Endothelial cell (in vitro differentiated cells): Measurements from ENCODE around the gene PRAC1. TPM values are rescaled to one million over a fixed set of nuclear protein-coding genes. Genes with fewer than 3 reads are reported as not detected.

ENCODE experiments used
- DNase-seq: peaks from one replicate; pipeline ENCODE4 v3.0.0; 2021; ENCODE audit warnings: low spot score
- H3K27ac Mint-ChIP-seq: one replicate; pipeline ENCODE4 v1.8.0; 2021; ENCODE audit warnings: mixed read lengths, inconsistent platforms; ENCODE audit not compliant: unreplicated experiment
- H3K27me3 Mint-ChIP-seq: one replicate; pipeline ENCODE4 v1.8.0; 2021; ENCODE audit warnings: mild to moderate bottlenecking, moderate library complexity, mixed read lengths, inconsistent platforms; ENCODE audit not compliant: unreplicated experiment
- H3K36me3 Mint-ChIP-seq: one replicate; pipeline ENCODE4 v1.8.0; 2021; ENCODE audit warnings: mild to moderate bottlenecking, low read depth, mixed read lengths, inconsistent platforms; ENCODE audit not compliant: unreplicated experiment
- H3K4me1 Mint-ChIP-seq: one replicate; pipeline ENCODE4 v1.8.0; 2021; ENCODE audit warnings: mild to moderate bottlenecking, mixed read lengths, inconsistent platforms; ENCODE audit not compliant: unreplicated experiment
- H3K4me3 Mint-ChIP-seq: one replicate; pipeline ENCODE4 v1.8.0; 2021; ENCODE audit warnings: mild to moderate bottlenecking, mixed read lengths, inconsistent platforms; ENCODE audit not compliant: unreplicated experiment
- H3K9me3 Mint-ChIP-seq: one replicate; pipeline ENCODE4 v1.8.0; 2021; ENCODE audit warnings: mixed read lengths, inconsistent platforms; ENCODE audit not compliant: unreplicated experiment
- total RNA-seq: library from RNA; stranded (reverse); fragmentation: NEBNext Ultra II Directional; extraction: Animal tissue kit (Norgen Biotek cat#: 25700); gene quantifications from one replicate; pipeline ENCODE4 v1.2.1, GENCODE V29; 2021; ENCODE audit not compliant: unreplicated experiment
- TF ChIP-seq, protein P1 (sequence below): fragments of 200-600 bp; sonication (generic); IDR thresholded peaks from one replicate; pipeline ENCODE4 v1.5.0; 2021; ENCODE audit warnings: antibody characterized with exemption; ENCODE audit not compliant: unreplicated experiment

PRAC1 gene
- total RNA-seq, 1 donor from 2014 or later, result not detected

DNA sequence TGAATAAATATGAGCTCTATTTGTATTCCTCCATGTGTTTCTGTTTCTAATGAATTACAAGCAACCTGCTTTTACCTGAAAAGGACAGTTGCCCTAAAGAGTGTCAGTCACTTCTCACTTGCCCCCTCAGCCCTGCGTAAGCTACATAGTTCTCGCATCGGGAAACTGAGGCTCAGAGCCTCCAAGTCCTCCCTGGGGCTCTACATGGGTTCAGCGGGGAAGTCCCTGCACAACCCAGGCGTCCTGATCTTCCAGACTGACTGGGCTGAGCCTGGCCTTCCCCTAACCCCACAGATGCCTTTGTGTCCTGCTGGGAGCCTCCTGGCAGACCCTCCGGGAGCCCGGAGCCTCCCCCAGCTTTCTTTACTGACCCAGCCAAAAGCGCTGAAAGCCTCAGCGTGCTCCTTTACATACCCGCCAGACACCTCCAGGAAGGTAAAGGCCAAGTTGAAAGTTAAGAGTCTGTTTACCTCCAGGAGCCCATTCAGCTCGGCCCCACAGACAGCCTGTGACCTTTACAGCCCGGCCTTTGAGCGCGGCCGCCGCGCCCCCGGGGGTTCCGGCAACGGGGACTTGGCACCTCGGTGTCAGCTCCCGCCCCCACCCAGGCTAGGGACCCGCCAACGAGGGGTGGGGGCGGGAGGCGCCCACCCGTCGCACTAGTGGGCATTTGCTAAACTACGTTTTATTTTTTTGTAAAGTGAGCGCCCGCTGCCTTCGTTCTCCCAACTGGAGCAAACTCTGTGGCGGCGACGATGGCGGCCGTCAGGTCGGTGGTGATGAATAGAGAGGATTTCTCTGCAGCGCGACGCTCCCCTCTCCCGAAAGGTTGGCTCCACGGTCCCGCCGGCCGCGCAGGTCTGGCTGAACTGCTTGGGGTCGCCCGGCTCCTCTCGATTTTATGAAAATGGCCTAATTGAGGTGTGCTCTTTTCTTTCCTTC lies 10.6 kb upstream of the PRAC1 start:
- TF ChIP-seq, protein P1, sequence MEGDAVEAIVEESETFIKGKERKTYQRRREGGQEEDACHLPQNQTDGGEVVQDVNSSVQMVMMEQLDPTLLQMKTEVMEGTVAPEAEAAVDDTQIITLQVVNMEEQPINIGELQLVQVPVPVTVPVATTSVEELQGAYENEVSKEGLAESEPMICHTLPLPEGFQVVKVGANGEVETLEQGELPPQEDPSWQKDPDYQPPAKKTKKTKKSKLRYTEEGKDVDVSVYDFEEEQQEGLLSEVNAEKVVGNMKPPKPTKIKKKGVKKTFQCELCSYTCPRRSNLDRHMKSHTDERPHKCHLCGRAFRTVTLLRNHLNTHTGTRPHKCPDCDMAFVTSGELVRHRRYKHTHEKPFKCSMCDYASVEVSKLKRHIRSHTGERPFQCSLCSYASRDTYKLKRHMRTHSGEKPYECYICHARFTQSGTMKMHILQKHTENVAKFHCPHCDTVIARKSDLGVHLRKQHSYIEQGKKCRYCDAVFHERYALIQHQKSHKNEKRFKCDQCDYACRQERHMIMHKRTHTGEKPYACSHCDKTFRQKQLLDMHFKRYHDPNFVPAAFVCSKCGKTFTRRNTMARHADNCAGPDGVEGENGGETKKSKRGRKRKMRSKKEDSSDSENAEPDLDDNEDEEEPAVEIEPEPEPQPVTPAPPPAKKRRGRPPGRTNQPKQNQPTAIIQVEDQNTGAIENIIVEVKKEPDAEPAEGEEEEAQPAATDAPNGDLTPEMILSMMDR, result no peak
- H3K36me3 Mint-ChIP-seq, result no peaks in the 10 kb centered on the region
- H3K9me3 Mint-ChIP-seq, result no peaks in the 10 kb centered on the region
- no peak for DNase-seq
- peaks cover 39% of the 10 kb centered on the region for H3K27me3 Mint-ChIP-seq
- peaks cover 20% of the 10 kb centered on the region for H3K4me1 Mint-ChIP-seq
- H3K27ac Mint-ChIP-seq, result no peak overlapping the region
- H3K4me3 Mint-ChIP-seq, result peak overlapping the region; percentile 13

DNA sequence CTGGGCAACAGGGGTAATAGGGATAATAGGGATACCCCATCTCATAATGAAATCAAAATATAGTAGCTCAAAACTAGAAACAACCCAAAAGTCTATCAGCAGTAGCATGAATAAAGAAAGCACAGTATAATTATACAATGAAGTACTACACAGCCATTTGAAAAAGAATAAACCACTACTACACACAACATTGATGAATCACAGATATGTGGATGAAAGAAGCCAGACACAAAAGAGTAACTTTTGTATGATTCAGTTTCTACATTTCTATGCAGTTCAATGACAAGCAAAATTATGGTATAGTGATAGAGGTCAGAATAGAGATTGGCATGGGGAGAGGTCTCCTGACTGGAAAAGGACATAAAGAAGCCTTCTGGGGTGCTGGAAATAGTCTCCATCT lies 9.0 kb upstream of the PRAC1 start:
- Mint-ChIP-seq H3K9me3 (no peaks in the 10 kb centered on the region), H3K4me3 (no peak overlapping the region), H3K36me3 (no peaks in the 10 kb centered on the region), H3K27me3 (peaks cover 47% of the 10 kb centered on the region), H3K27ac (no peak overlapping the region), H3K4me1 (peaks cover 20% of the 10 kb centered on the region)
- TF ChIP-seq, protein P1, result no peak
- no peak for DNase-seq

DNA sequence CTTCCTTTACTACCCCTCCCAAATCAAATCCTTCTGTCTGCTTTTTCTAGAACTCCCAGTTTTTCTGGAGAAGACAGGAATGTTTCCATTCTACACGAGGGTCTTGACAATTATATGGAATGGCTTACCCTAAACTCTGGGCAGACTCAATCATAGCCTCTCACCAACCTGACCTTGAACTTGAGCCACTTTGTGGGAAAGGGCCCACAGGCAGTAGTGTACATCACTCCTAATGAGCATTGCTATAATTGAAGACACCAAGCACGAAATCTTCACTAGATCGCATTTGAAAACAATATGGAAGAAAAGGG lies 7.9 kb upstream of the PRAC1 start:
- Mint-ChIP-seq H3K27me3 (peaks cover 46% of the 10 kb centered on the region), H3K4me1 (peaks cover 20% of the 10 kb centered on the region), H3K9me3 (no peaks in the 10 kb centered on the region), H3K4me3 (no peak overlapping the region), H3K36me3 (no peaks in the 10 kb centered on the region), H3K27ac (no peak overlapping the region)
- DNase-seq, result no peak
- TF ChIP-seq, protein P1, result no peak

DNA sequence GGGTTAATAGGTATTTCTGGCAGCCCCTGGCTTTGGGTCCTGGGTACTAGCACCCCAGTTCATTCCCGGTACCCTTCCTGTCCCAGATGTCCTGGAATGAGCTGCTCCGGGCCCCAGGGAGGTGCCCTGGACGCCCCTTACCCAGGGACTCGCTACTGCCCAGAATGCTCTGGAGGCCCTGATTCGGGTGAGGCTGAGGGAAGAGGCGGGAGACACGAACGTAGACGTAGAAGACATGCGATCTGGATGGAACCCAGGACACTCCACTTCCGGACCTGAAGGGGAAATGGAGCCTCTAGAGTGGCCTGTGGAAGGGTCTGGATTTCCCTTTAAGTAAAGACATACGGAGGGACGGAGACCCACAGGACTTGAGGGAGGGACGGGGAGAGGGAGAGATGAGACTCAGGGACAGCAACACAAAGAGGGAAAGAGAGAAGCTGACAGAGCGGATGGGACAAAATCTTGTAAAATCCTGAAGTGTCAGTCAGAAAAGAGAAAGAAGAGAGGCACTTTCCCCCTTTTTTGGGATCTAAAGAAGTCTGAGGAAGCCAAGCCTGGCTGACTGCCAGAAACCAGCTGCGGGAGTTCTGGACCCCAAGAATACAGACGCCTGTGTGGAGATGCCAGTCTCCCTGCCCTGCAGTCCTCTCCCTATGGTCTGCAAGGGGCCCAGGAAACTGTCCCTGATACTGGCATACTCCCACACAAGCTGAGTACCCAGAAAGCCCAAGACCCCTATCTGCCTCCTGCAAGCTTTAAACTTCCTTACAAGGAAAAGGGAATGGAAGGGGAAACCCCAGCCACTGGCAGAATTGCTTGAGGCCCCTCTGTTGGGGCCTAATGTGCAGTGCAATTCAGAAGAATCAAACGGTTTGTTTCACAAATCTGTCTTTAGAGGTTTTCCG lies 7.3 kb upstream of the PRAC1 start:
- peaks cover 45% of the 10 kb centered on the region for H3K27me3 Mint-ChIP-seq
- H3K4me3 Mint-ChIP-seq, result no peak overlapping the region
- no peak for DNase-seq
- no peaks in the 10 kb centered on the region for H3K9me3 Mint-ChIP-seq
- peak overlapping the region; percentile 12 for H3K27ac Mint-ChIP-seq
- TF ChIP-seq, protein P1, result no peak
- peaks cover 20% of the 10 kb centered on the region for H3K4me1 Mint-ChIP-seq
- no peaks in the 10 kb centered on the region for H3K36me3 Mint-ChIP-seq
